ENCODE measurements around the gene LMO2.
"Not testable (repeated sequence)": the region's sequence is repeated elsewhere in the genome, so short reads cannot be mapped to it uniquely, and the experiment has no call there.

The LMO2 gene

GRCh38 chr11:33891714-33892327, at the start of gene LMO2:
Gene LMO2, minus strand, starts transcription at chr11:33892076. Its CDS starts 22,360 bp downstream, at chr11:33869716.
- DNase-seq = no peak

DNA sequence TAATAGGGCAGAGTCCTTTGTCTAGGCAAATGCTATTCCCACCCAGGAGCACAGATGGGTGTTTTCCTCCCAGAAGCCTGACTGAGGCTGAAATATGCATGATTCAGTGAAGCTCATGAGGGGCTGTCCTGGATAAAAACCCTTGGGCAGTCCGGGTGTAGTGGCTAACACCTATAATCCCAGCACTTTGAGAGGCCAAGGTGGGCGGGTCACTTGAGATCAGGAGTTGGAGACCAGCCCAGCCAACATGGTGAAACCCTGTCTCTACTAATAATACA, 48.6 kb upstream of the LMO2 start:
- no peak for DNase-seq

DNA sequence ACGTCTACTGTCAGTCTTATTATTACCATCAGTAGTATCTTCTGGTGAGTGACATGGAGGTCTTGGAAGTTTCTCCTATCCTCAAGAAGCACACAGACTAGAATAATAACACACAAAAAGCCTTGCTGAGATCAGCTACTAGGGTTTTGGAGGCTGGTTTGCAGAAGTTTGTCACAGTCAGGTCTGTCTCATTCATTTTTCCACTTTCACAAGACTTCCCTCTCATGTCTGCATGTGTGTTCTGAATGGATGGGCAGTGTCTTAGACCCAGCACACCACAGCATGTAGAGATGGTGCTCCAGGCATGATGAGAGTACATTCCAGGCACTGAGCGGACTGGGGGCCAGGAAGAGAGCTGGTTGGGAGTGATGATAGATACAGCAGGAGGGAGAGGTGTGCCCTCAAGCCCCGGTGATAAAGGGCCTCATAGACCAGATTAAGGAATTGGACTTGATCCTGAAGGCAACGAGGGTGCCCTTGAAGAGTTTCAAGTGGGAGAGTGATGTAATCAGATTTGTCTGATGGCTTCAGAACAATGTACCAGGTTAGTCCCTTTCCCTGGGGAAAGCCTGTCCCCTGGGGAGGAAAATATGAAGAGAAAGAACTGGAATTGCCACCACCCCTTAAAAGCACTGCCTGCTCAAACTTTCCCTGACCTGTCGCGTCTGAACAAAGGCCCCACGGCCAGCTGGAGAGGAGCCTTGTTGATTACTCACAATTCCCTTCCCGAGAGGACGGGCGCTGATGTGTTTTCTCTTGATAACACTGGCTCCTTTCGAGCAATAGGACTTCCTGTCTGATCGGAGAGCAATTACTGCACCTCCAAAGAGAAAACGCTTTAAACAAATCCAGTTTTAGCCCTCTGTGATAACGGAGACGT, 45.1 kb upstream of the LMO2 start:
- no peak for DNase-seq

- DNase-seq = no peak
Measured at GRCh38 chr11:33935461-33936456, 43.9 kb upstream of the LMO2 start.

GRCh38 chr11:33935005-33935404, 43.1 kb upstream of the LMO2 start:
- no peak for DNase-seq

DNA sequence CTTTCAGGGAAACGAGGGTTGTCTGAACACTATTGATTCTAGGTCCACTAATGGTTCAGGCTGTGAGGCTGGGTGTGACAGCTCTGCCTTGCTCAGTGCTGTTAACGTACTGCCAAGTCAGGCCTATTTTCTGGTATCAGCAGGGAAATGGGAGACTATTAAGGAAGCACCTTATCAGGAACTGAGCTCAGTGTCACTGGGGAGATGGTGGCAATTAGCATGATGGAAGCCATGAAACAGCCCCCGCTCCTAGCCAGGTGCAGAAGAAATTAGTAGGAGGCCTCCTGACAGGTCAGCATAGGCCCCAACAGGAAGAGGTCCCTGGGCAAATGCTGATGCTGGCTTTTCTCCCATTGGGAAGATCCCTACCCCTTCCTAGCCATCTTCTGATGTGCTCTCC, 42.6 kb upstream of the LMO2 start:
- DNase-seq = no peak

- DNase-seq = no peak
Measured at GRCh38 chr11:33933602-33934001, 41.7 kb upstream of the LMO2 start.

- DNase-seq = no peak
Measured at GRCh38 chr11:33932721-33933120, 40.8 kb upstream of the LMO2 start.

DNA sequence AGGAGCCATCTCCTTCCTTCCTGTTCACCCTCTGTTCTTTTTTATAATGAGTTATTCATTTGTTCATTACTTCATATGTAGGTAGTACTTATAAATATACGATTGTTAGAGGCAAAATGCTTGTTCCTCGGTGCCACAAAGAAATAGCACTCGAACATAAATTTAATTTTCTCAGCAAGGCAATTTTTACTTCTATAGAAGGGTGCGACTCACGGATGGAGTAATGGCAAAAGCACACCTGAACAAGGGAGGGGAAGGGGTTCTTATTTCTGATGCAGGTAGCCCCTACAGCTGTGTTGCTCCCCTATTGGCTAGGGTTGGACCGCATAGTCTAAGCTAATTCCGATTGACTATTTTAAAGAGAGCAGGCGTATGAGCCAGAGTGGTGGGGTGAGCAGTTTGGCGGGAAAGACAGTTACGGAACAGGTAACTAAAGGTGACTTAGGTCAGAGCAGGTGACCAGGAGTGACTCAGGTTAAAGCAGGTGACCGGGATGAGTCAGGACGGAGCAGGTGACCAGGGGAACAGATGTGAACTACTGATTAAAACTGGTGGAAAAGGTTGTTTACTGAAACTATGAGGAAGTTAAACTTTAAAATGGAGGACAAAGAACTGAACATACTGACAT, 40.0 kb upstream of the LMO2 start:
- not testable (repeated sequence) for DNase-seq

GRCh38 chr11:33931067-33931466, 39.2 kb upstream of the LMO2 start:
- DNase-seq = no peak

- no peak for DNase-seq
Measured at GRCh38 chr11:33930317-33931021, 38.6 kb upstream of the LMO2 start.

GRCh38 chr11:33928564-33928963, 36.7 kb upstream of the LMO2 start:
- no peak for DNase-seq

DNA sequence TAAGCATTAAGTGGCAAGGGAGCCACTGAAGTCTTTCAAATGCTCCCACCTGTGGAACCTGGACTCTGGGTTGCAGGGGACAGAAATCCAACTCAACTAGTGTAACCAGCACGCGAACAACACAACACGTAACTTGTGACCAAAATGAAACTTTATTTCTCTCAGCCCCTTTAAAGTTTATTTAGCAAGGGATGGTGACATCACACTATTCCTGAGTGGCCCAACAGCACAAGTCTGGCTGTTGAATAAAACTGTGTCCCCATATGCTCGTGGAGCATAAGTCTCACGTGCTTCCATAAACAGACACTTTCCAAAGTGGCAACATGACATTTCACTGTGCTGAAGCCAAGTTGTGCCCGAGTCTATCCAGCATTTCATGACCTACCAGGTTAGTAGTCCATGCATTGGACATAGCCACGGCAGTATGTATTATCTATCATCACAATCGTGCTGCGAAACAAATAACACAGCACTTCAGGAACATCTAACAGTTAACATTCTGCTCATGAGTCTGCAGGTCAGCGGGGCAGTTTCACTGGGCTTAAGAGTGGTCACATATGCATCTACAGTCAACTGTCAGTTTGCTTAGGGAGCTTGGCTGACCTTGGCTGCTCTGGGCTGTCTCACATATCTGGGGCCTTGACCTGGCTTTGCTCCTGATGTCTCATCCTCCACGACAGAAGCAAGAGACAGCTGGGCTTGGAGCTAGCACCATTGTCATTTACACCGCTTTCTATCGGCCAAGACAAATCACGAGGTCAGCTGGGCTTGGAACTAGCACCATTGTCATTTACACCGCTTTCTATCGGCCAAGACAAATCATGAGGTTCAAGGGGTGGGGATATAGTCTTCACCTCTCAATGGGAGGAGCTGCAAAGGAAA, 35.0 kb upstream of the LMO2 start:
- DNase-seq = no peak

DNA sequence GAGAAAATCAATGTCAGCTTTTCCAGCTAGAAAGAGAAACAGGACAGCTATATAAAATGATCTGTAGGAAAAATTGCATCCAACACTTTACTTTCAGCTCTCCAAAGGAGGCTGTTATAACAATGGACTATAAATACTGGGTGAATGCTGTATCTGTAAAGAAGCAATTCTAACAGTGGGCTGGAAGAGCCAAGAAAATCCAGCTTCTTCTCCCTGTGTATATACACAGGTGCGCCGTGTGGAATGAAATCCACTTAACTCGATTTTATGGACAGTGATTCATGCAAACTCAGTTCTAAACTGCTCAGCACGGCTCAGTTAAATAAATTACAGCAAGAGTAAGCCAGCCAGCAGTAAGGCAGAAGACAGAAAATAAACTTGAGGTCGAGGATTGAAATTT, 32.5 kb upstream of the LMO2 start:
- DNase-seq = no peak

DNA sequence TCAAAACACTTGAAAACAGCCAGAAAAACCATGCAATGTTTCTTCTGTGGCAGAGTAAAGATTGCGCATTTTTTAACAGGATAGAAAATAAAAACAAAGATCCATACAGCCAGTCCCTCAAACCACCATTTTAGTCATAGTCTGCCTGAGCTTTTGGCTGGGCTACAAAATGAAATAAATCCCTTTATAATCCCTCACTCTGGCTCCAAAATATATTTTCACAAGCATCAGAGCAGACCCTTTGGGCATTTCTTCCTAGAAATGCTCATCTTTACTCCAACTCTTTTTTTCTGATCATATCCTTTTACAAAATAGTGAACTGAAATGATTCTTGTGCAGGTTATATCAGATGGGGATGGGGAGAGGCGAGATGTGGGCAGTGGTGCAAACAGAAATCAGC, 31.8 kb upstream of the LMO2 start:
- no peak for DNase-seq

DNA sequence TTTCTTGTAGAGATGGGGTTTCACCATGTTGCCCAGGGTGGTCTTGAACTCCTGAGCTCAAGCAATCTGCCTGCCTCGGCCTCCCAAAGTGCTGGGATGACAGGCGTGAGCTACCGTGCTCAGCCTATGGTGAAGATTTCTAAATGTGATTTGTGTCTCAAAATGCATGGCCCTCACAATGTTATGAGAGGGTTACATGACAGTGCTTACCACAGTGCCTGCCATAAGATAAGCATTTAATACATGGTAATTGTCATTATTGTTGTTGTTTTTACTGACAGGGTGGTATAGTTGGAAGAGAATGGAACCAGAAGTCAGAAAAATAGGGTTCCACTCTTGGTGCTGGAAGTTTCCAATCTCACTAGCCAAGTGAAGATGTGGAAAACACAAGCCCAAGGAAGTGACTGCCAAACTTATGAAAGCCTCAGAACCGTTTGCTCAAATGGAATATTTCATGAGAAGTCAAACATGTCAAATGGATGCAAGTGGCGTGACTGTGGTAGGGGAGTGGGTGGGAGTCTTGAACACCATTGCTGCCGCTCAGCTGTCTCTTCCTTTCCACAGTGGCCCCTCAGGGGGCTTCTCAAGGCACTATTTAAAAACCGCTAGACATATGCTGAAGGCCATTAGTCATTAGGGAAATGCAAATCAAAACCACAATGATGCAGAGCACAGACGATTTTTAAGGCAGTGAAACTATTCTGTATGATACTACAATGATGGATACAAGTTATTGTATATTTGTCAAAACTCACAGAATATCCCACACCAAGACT, 29.1 kb upstream of the LMO2 start:
- DNase-seq = no peak

- no peak for DNase-seq
Measured at GRCh38 chr11:33919645-33920044, 27.8 kb upstream of the LMO2 start.

- not testable (repeated sequence) for DNase-seq
Measured at GRCh38 chr11:33917402-33917801, 25.5 kb upstream of the LMO2 start.

DNA sequence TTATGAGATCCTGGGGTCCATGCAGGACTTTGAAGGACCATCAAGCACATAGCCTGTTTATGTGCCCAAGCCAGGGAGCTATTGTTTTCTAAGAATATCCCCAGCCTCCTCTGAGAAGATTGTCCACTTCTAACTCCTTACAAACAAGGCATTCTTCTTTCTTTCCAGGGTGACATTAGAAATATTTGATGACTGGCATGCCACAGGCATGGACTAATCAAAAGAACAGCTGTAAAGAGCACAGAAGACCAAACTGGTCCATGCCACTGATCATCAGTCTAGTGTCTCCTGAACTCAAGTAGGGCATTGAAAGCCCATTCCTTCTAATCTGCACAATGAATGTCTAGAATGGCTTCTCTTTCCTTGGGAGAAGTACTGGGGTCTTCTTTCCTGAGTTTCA, 24.9 kb upstream of the LMO2 start:
- no peak for DNase-seq

DNA sequence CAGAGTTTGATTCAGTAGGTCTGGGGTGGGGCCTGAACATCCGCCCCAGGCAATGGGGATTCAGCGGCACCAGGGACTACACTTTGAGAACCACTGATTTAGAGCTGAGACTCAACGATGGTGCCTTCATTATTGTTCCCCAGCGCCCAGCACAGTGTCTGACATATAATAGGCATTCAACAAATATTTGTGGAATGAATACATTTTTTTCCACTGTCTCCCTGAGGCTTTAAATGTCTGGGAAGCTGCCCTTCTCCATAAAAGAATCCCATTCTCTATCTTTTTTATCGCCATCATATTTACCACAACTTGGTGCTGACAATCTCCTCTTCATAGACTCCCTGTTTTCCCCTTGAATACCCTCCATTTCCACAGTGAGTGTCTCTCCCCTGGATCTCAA, 23.6 kb upstream of the LMO2 start:
- DNase-seq = no peak

Data from activated CD4-positive, alpha-beta T cell treated with anti-CD3 and anti-CD28 coated beads, Interleukin-2, amount 50 U/mL, for 4 hours (primary cell).